ENCODE measurements around the gene PLA2G7. TPM values are rescaled to one million over a fixed set of nuclear protein-coding genes. Genes with fewer than 3 reads are reported as not detected.

Gene PLA2G7
- total and polyA plus RNA-seq, 2 experiments from 2014 or later: 1.5 TPM; not detected in 1

Other genes with a start within 250 kb of the PLA2G7 start
- gene RCAN2, start 243.9 kb downstream of the PLA2G7 start, total RNA-seq: 6.6 TPM in 2 replicates
- gene RCAN2, start 243.9 kb downstream of the PLA2G7 start, polyA plus RNA-seq: 5.0 and 6.9 TPM in 2 replicates
- gene CYP39A1, start 82.6 kb downstream of the PLA2G7 start, total RNA-seq: 7.5 and 9.2 TPM in 2 replicates
- gene CYP39A1, start 82.6 kb downstream of the PLA2G7 start, polyA plus RNA-seq: 2.8 and 5.2 TPM in 2 replicates
- gene SLC25A27, start 82.4 kb downstream of the PLA2G7 start, total RNA-seq: 7.0 and 11.9 TPM in 2 replicates
- gene SLC25A27, start 82.4 kb downstream of the PLA2G7 start, polyA plus RNA-seq: 3.0 and 5.1 TPM in 2 replicates
- gene TDRD6, start 47.5 kb downstream of the PLA2G7 start, total RNA-seq: 0.08 and 0.20 TPM in 2 replicates
- gene TDRD6, start 47.5 kb downstream of the PLA2G7 start, polyA plus RNA-seq: 0.34 TPM in 1 of 2 replicates, not detected in the other
- not detected in 2 replicates for gene ANKRD66, start 11.6 kb upstream of the PLA2G7 start, total RNA-seq
- not detected in 2 replicates for gene ANKRD66, start 11.6 kb upstream of the PLA2G7 start, polyA plus RNA-seq
- gene MEP1A, start 58.0 kb upstream of the PLA2G7 start, total RNA-seq: 93.4 and 94.2 TPM in 2 replicates
- 38.9 and 62.8 TPM in 2 replicates for gene MEP1A, start 58.0 kb upstream of the PLA2G7 start, polyA plus RNA-seq
- 1.8 and 2.0 TPM in 2 replicates for gene ADGRF5, start 186.6 kb upstream of the PLA2G7 start, total RNA-seq
- 0.70 and 1.0 TPM in 2 replicates for gene ADGRF5, start 186.6 kb upstream of the PLA2G7 start, polyA plus RNA-seq

Measured in hepatocyte (in vitro differentiated cells).